ACHN (cell line): ENCODE data around the gene SCYL3.
"Not testable (repeated sequence)": the region's sequence is repeated elsewhere in the genome, so short reads cannot be mapped to it uniquely, and the experiment has no call there.

Experiments used
- DNase-seq: peaks from one replicate; pipeline ENCODE4 v3.0.0-alpha.2; 2015
- in situ Hi-C: cut with HindIII; loops from 2 replicates; pipeline ENCODE4 v1.10.0; 2017; ENCODE audit warnings: low sequenced_read_pairs, low pct_ligation_motif_present, low pct_unique_long_range_greater_than_20kb

The SCYL3 gene

DNA sequence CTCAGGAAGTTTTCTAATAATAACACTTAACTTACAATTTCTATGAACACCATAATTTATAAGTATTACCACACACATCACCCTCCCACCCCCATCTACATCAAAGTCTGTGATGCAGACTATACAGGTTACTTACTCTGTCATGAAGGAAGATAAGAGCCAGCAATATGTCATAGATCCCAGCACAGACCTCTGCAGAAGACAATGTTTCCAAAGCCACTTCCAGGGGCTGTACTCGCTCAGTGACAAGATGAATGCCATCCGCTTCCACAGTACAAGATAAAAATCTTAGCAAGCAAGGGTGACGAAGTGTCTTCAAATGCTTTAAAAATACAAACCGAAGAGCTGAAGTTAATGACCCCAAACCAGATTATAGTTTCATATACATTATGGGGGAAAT lies 15.2 kb downstream of the SCYL3 start:
- in situ Hi-C loops: no loop called here
- DNase-seq: no peak

DNA sequence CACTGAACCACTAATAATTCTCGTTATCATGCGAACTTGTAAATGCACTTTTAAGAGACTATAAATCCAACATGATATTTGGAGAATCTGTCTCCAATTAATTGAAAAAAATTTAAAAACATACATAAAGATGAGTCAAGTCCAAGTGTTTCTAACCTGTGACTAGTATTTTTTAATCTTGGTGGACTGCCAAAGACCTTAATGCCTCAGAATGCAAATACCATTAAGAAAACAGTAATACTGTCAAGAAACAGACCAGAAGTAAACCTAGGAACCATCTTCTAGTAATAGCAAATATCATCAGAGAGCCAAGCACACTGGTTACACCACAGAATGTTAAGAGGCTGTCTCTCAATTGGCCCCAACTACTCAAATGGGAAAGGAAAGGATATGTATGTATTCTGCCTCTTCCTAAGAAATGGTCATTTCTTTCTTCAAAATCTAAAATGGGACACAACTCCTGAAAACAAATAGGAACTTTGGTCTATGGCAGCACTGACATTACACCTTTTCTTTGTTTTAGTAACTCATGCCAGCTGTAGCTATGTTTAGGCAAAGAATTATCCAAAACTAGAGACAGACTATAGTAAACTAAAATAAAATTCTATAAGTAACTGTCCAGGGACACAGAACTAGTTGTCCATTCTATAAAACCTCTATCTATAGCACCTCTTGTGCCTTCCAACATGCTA lies 15.8 kb downstream of the SCYL3 start:
- DNase-seq: no peak
- in situ Hi-C loops: no loop called here

DNA sequence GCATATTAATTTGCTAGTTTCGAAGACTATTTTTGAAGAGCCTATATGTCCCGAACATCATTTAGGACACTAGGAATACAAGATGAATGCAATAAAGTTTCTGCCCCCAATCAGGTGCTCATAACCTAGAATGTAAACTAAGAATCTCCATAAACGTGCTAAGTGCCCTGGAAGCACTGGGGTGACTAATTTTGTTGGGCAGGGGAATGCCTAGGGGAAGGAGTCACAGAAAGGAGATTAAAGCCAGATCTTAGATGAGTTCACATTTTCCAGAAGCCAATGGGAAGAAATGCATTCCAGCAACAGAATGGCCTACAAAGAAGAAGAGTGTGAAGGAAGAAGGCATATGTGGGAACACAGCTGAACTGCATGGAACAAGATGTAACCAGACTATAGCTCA lies 19.5 kb downstream of the SCYL3 start:
- in situ Hi-C loops: no loop called here
- no peak for DNase-seq

DNA sequence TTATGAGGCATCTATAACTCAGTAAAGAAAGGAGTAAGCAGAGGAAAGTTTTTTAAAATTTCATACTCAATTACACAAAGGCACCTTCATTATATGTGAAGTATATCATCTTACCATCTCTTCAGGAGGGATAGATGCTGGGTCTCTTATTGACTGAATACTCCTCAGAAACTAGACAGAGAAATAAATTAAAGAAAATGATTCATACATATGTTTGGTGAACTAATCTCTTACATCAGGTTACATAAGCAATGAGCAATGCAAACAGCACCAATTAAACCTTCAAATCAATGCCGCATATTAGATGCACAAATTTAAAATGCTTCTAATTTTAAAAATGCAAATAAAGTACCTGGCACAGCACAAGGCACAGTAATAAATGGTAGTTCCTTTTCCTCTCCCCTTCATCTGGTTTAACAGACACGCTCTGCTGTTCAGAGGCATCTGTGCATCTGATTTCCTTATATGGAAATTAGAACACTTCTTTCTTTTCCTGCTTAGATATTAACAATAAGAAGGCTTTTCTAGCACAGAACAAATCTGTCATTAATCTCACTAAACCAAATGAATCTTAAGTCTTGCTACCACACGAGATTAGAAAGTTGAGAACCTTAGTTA lies 20.0 kb downstream of the SCYL3 start:
- no peak for DNase-seq
- in situ Hi-C loops: no loop called here

DNA sequence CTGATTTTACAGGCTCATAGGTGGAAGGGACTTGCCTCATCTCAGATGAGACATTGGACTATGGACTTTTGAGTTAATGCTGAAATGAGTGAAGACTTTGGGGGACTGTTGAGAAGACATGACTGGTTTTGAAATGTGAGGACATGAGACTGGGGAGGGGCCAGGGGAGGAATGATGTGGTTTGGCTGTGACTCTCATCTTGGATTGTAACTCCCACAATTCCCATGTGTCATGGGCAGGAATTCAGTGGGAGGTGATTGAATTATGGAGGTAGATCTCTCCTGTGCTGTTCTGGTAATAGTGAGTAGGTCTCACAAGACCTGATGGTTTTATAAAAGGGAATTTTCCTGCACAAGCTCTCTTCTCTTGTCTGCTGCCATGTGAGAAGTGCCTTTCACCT lies 20.8 kb downstream of the SCYL3 start:
- in situ Hi-C loops: no loop called here
- DNase-seq: no peak

DNA sequence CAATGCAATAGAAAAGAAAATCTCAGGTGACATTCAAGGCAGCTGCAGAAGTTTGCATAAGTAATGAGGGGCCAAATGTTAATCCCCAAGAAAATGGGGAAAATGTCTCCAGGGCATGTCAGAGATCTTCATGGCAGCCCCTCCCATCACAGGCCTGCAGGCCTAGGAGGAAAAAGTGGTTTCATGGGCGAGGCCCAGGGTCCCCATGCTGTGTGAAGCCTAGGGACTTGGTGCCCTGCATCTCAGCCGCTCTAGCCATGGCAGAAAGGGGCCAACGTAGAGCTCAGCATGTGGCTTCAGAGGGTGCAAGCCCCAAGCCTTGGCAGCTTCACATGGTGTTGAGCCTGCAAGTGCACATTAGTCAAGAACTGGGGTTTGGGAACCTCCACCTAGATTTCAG lies 21.7 kb downstream of the SCYL3 start:
- in situ Hi-C loops, DNase-seq: not testable (repeated sequence)

DNA sequence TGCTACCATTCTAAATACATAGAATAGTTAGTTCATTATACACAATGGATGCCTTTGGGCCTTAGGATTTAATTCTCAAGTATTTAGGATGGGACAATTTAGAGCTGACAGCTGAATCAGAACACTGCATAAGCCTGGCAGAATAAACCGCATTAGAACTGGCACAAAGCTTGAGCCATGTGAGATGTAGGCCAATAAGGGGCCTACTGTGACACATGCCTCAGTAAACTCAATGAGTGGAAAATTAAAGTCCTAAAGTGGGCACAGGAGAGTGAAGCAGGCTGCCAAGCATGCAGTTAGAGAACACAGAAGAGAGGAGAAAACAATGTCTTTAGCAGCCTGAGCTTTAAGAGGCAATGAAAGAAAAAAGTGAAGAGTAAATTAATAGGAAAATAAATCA lies 24.3 kb downstream of the SCYL3 start:
- in situ Hi-C loops: no loop called here
- no peak for DNase-seq

DNA sequence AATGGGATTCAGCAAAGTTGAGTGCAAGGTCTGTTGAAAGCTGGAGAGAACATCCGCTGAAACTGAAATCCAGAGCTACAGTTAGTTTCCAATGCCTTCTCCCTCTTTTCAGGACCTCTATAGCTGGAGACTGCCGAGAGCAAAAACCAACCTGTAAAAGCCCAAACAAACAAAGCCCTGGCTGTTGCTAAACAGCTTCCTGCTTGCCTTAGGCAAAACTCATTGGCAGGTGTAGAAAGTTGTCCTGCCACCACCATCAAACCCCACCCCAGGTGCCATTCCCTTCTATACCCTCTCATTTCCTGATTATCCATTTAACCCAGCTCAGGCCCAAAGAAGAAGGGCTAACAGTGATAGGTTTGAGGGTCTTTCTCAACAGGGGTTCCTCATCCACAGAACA lies 24.7 kb downstream of the SCYL3 start:
- DNase-seq: no peak
- in situ Hi-C loops: no loop called here

DNA sequence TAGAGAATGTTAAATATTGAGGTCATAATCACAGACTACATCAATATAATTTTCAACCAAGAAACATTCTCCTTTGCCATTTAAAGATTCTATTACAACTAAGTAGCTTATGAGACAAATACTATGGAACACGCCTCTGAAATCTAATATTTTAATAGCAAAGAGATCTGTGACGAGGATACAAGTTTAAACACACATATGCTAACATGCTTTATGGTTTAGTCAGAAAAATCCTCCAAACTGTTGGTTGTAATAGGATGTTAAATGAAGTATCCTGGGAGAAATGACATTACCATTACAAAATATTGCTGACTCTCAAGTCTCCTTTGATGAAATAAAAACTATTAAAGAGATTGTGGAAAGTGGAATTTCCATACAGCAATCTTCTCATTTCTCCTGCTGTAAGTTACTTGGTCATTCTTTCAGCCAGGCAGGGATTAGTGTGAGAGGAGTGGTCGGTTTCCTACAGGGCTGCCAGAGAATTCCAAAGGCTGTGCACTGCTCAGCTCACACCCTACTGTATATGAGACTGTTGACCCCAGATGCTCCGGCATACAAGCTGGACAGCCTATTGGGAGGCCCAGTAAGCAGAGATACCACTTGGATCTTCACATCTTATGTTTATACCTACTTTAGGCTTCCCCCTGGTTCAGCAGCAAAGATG lies 26.6 kb downstream of the SCYL3 start:
- in situ Hi-C loops: no loop called here
- no peak for DNase-seq

DNA sequence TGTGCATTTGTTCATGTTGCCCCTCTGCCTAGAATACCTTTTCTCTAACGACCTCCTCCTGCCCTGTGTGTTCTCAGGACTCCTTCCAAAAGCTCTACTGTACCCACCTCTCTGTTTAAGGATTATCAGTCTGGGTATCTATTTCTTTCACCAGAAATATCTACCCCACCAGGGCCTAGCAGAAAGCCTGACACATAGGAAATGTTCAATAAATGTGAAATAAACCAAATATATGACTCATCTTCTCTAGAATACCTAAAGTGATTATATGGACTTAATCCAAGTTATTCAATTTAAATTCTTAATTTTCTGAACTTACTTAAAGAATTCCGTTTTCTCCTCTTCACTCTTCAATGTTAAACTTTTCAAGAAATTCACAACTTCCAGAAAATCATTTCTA lies 27.1 kb downstream of the SCYL3 start:
- in situ Hi-C loops: no loop called here
- no peak for DNase-seq

DNA sequence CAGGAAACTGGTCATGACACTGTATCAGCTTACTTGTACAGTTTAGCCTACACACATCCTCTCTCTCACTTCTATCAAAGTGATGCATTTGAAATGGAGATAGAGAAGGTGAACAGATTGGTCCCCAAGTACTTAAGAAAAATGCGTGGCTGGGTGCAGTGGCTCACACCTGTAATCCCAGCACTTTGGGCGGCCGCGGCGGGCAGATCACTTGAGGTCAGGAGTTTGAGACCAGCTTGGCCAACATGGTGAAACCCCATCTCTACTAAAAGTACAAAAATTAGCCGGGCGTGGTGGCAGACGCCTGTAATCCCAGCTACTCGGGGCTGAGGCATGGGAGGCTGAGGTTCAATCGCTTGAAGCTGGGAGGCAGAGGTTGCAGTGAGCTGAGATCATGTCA lies 29.2 kb downstream of the SCYL3 start:
- in situ Hi-C loops, DNase-seq: not testable (repeated sequence)

DNA sequence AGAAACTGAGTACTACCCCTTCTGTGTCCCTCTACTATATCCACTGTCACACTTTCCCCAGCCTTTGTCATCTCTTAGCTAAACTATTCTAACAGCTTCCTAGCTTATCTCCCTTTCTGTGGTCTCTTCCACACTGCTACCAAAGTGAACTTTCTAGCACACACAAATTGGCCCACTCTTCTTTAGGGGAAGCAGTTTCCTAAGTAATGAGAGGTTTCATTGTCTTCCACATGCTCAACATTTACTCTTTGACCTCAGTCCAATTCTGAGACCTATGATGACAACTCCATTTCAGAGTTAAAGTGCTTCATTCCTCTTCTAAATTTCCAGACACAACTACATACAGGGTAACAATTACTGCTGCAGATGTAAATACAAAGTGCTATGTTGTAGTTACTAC lies 32.9 kb downstream of the SCYL3 start:
- no peak for DNase-seq
- in situ Hi-C loops: no loop called here

DNA sequence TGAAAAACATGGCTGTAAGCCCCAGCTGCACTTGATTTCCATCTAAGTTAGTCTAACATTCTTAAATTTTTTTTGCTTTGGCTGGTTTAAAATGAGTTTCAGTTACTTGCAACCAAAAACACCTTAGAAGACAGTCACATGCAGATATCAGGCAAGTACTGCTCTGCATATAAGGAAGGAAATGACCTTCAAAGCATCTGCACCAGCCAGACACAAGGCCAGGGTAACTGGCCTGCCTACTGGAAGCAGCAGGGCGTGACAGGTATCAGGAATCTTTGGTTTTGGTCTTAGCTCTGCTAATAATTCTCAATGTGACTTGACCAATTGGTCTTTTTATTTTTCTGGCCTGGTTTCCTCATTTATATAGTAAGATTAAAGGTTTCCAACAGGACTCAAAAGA lies 33.5 kb downstream of the SCYL3 start:
- DNase-seq: no peak
- in situ Hi-C loops: no loop called here

DNA sequence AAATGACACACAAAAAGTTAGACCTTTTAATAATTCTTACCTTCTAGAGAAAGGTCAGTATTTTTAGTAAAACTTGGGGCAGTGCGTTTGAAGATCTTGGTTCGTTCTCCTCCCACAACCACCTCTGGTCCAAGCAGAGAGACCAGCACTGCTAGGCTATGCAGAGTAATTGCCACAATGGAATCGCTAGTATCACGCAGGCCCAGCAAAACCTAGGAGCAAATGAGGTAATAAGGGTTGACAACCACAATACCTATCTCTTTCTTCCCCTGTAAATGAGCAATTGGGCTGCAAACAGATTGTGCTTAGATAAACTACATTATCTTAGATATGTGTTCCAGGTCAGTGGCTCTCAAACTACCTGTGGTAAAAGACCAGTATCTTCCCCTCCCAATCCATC lies 34.7 kb downstream of the SCYL3 start:
- in situ Hi-C loops: no loop called here
- DNase-seq: no peak

DNA sequence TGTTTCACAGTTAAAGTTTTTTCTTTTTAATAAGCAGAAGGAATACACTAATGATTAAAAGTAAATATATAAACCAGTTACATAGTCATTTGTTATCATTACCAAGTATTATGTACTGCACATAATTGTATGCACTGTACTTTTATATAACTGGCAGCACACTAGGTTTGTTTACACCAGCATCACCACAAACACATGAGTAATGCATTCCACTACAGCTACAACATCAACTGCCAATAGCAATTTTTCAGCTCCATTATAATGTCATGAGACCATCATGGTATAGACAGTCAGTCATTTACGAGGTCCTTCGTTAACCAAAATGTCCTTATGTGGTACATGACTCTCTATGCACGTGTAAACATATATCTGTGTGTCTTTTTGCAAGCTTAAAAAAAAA lies 35.2 kb downstream of the SCYL3 start:
- DNase-seq: no peak
- in situ Hi-C loops: no loop called here

DNA sequence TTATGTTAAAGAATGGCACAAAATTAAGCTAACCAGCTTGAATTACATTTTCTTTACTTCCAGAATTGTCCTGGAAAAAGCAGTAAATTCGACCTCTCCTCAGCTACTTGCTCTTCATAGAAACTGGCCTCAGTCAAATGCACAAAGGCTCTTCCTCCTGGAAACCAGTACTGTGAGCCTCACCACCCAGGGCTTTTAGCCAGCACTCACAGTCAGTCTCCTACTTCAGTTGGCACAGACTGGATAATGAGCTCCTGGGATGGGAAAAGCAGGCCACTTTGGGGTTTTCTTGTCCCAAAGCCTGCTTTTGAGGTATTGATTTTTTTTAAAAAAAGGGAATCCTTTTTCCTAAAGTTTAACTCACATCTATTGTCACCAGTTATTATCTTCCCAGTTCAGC lies 40.4 kb downstream of the SCYL3 start:
- in situ Hi-C loops: no loop called here
- DNase-seq: no peak

DNA sequence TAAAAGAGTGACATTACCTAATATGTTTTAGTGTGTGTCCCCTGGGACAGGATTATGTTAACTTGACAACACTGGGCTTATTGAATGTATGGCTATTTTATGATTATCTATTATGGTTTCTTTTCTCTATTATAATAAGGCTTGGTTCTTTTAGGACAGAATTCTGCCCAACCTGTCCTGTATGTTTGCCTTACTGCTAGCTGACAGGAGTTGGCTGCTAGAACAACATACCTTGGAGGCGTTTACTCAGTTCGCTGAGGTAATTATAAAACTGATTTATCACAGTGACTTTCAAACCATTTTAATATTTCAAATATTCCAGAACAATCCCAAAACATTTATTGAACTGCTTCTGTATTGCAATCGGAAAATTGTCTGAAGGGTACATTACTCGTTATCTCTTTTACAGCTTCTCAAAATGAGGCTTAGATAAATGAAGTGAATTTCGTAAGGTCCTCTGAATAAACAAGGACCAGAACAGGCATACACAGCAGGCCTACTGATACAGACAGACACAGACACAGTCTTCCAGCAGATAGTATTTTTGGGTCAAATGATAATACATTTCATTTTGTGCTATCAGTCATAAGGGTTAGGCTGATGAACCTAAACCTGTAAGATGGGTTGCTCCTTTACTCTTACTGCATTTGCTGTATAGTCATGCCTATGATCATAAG lies 44.2 kb downstream of the SCYL3 start:
- no peak for DNase-seq
- in situ Hi-C loops: no loop called here

DNA sequence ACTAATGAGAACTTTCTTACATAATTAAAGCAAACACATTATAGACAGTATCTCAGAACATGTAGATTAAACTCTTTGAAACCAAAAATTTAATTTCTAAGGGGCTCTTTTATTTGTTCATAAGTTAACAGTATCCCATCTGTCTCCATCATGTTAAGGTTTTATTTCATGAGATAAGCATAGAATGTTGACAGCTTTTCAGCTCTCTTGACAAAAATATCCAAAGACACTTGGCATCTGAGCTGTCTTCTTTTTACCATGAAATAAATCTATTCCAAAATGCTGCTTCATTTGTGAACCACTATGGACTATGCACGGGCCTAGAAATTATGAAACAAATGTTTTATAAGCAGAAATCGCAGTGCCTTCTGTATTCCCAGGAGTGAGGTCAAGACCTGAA lies 45.2 kb downstream of the SCYL3 start:
- DNase-seq: no peak
- in situ Hi-C loops: no loop called here

DNA sequence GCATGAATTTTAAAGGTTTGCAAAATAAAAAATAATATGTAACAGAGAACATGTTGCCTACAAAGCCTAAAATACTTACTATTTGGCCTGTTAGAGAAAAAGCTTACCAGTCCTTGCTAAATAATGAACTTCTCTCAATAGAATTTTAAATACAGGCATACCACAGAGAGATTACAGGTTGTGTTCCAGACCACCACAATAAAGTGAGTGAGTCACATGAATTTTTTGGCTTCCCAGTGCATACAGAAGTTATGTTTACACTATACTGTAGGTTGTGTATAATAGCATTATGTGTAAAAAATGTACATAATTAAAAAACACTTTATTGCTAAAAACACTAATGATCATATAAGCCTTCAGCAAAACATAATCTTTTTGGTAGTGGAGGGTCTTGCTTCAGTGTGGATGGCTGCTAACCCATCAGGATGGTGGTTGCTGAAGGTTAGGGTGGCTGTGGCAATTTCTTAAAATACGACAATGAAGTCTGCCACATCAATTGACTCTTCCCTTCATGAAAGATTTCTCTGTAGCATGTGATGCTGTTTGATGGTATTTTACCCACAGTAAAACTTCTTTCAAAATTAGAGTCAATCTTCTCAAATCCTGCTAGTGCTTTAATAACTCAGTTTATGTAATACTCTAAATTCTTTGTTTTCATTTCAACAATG lies 48.6 kb downstream of the SCYL3 start:
- in situ Hi-C loops: no loop called here
- no peak for DNase-seq
